Activated CD8-positive, alpha-beta memory T cell treated with anti-CD3 and anti-CD28 coated beads, Interleukin-2, amount 10 ng/mL, durations not matched to agents 7 days and 5 days (primary cell): ENCODE measurements around the gene CCDC69. TPM values are rescaled to one million over a fixed set of nuclear protein-coding genes. Genes with fewer than 3 reads are reported as not detected.

Experiments
- ATAC-seq: fragments of 150-1000 bp; cut with Tn5 transposase; one replicate; pipeline ENCODE4 v1.10.0; 2021; ENCODE audit warnings: moderate library complexity
- CTCF ChIA-PET: fragments of 350-600 bp; sonication (Branson Sonifier 250); formaldehyde crosslinking; loops from one replicate; lab custom pipeline; 2021; ENCODE audit warnings: antibody characterized with exemption; lab: Charles Lee
- DNase-seq: peaks from one replicate; pipeline ENCODE4 v3.0.0-alpha.2; 2020
- H3K27ac Mint-ChIP-seq: one replicate; pipeline ENCODE4 v1.8.0; 2021; ENCODE audit warnings: mild to moderate bottlenecking, mixed read lengths
- H3K27me3 Mint-ChIP-seq: one replicate; pipeline ENCODE4 v1.8.0; 2021; ENCODE audit warnings: mixed read lengths
- H3K36me3 Mint-ChIP-seq: one replicate; pipeline ENCODE4 v1.8.0; 2021; ENCODE audit warnings: mild to moderate bottlenecking, mixed read lengths
- H3K4me1 Mint-ChIP-seq: one replicate; pipeline ENCODE4 v1.8.0; 2021; ENCODE audit warnings: mixed read lengths
- H3K4me3 Mint-ChIP-seq: one replicate; pipeline ENCODE4 v1.8.0; 2021; ENCODE audit warnings: mild to moderate bottlenecking, moderate library complexity, mixed read lengths
- H3K9me3 Mint-ChIP-seq: one replicate; pipeline ENCODE4 v1.8.0; 2022; ENCODE audit warnings: low read depth, mixed read lengths
- total RNA-seq, 2 experiments: library from RNA; stranded (reverse); gene quantifications; one replicate each; pipeline ENCODE4 v1.2.3, GENCODE V29; 2021

Gene CCDC69
- total RNA-seq, 2 experiments from 2014 or later: 73.1 to 89.1 TPM

- peaks cover 62% of the 10 kb centered on the region for H3K36me3 Mint-ChIP-seq
- H3K27ac Mint-ChIP-seq: peak overlapping the region; percentile 89
- H3K4me3 Mint-ChIP-seq: peak overlapping the region; percentile 62
- ATAC-seq (peak; percentile 74), DNase-seq (peak; percentile 92)
- H3K27me3 Mint-ChIP-seq: no peaks in the 10 kb centered on the region
- peaks cover 86% of the 10 kb centered on the region for H3K4me1 Mint-ChIP-seq
- CTCF ChIA-PET: interaction anchor here (0.7 to 19.8 kb wide), 12 partner anchors 7 to 367 kb away, joined by 3 to 205 read pairs (median 4); partner anchors contain the start of gene ANXA6
- no peaks in the 10 kb centered on the region for H3K9me3 Mint-ChIP-seq
These were observed 73.2 kb downstream of the CCDC69 start for GRCh38 chr5:151150471-151151262.

DNA sequence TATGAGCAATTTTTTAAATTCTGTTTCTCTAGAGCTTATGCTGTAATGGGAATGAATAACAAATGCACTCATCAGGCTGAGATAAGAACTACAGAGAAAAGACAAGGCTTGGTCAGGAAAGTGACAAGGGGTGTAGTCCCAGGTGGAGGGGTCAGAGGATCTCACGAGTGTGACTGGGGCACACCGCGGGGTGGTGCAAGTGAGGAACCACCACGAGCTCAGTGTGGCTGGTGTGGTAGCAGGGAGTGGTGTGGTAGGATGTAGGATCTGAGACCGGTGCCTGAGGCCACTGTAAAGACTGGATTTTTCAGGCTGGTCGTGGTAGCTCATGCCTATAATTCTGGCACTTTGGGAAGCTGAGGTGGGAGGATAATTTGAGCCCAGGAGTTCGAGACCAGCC, 75.3 kb downstream of the CCDC69 start:
- ATAC-seq (peak; percentile 6), DNase-seq (peak; percentile 74)
- H3K27ac Mint-ChIP-seq: peak overlapping the region; percentile 79
- peaks cover 68% of the 10 kb centered on the region for H3K36me3 Mint-ChIP-seq
- no peaks in the 10 kb centered on the region for H3K9me3 Mint-ChIP-seq
- CTCF ChIA-PET: interaction anchor here (0.8 to 19.8 kb wide), 13 partner anchors 9 to 104 kb away, joined by 3 to 205 read pairs (median 5); partner anchors contain the start of genes ANXA6 and GM2A
- H3K27me3 Mint-ChIP-seq: no peaks in the 10 kb centered on the region
- peak overlapping the region; percentile 35 for H3K4me3 Mint-ChIP-seq
- H3K4me1 Mint-ChIP-seq: peaks cover 96% of the 10 kb centered on the region

DNA sequence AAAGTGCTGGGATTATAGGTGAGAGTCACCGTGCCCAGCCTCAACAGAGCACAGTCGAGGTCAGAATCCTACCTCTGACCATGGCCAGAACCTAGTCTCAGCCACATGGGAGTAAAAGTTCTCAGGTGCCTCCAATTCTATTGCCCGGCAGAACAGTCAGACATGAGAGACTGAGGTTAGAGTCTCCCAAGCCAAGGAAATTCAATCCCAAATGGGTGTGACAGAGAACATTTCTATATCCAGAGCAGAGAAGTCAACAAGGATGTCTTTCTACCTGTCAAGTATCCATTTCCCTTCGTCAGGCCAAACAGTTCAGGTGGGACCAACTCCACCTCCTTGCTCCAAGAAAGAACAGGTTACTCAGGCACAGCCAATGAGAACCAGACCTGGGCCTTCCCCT, 76.9 kb downstream of the CCDC69 start:
- Mint-ChIP-seq H3K36me3 (peaks cover 60% of the 10 kb centered on the region), H3K4me1 (peaks cover 96% of the 10 kb centered on the region), H3K4me3 (no peak overlapping the region), H3K27ac (peak overlapping the region; percentile 25), H3K9me3 (no peaks in the 10 kb centered on the region), H3K27me3 (no peaks in the 10 kb centered on the region)
- DNase-seq: no peak
- CTCF ChIA-PET: interaction anchor here (1.2 to 19.8 kb wide), 5 partner anchors 11 to 92 kb away, joined by 3 to 205 read pairs (median 9); partner anchors contain the start of gene ANXA6
- no peak for ATAC-seq

- ATAC-seq: no peak
- no peak overlapping the region for H3K4me3 Mint-ChIP-seq
- H3K27ac Mint-ChIP-seq: peak overlapping the region; percentile 39
- peaks cover 65% of the 10 kb centered on the region for H3K36me3 Mint-ChIP-seq
- no peaks in the 10 kb centered on the region for H3K27me3 Mint-ChIP-seq
- H3K9me3 Mint-ChIP-seq: no peaks in the 10 kb centered on the region
- CTCF ChIA-PET: interaction anchor here (1.2 to 19.8 kb wide), 5 partner anchors 12 to 48 kb away, joined by 3 to 205 read pairs (median 4); partner anchors contain the start of gene ANXA6
- DNase-seq: no peak
- peaks cover 96% of the 10 kb centered on the region for H3K4me1 Mint-ChIP-seq
These were observed 77.8 kb downstream of the CCDC69 start for GRCh38 chr5:151146061-151146460.

GRCh38 chr5:151144922-151145321, 79.0 kb downstream of the CCDC69 start:
- DNase-seq (no peak), ATAC-seq (no peak)
- H3K4me3 Mint-ChIP-seq: no peak overlapping the region
- no peaks in the 10 kb centered on the region for H3K9me3 Mint-ChIP-seq
- CTCF ChIA-PET: interaction anchor here (1.2 to 19.8 kb wide), 3 partner anchors 18 to 30 kb away, joined by 4 to 205 read pairs (median 34); no protein-coding TSS in a partner anchor
- peak overlapping the region; percentile 41 for H3K27ac Mint-ChIP-seq
- H3K36me3 Mint-ChIP-seq: peaks cover 67% of the 10 kb centered on the region
- no peaks in the 10 kb centered on the region for H3K27me3 Mint-ChIP-seq
- H3K4me1 Mint-ChIP-seq: peaks cover 95% of the 10 kb centered on the region

GRCh38 chr5:151144275-151144674, 79.6 kb downstream of the CCDC69 start:
- peaks cover 94% of the 10 kb centered on the region for H3K4me1 Mint-ChIP-seq
- no peak for DNase-seq
- CTCF ChIA-PET: interaction anchor here (0.7 to 19.8 kb wide), 4 partner anchors 17 to 49 kb away, joined by 3 to 205 read pairs (median 4); no protein-coding TSS in a partner anchor
- no peak for ATAC-seq
- no peaks in the 10 kb centered on the region for H3K27me3 Mint-ChIP-seq
- H3K27ac Mint-ChIP-seq: no peak overlapping the region
- H3K36me3 Mint-ChIP-seq: peaks cover 69% of the 10 kb centered on the region
- no peak overlapping the region for H3K4me3 Mint-ChIP-seq
- no peaks in the 10 kb centered on the region for H3K9me3 Mint-ChIP-seq

DNA sequence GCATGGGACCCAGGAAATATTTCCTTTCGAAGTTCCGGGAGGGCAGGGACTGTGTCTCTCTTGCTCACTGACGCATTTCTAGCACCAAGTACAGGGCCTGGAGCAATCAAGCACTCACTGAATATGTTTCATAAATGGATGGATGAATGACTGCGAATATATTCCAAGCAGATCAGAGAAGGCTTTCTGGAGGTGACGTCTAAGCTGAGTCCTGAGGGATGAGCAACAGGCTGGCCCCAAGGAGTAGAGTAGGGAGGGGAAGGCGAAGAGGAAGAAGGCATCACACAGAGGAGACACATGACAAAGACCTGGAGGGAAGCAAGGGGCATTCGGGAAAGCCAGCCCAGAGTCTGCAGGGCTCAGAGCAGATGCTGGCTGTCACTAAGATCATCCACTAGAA, 80.2 kb downstream of the CCDC69 start:
- H3K9me3 Mint-ChIP-seq: no peaks in the 10 kb centered on the region
- H3K36me3 Mint-ChIP-seq: peaks cover 71% of the 10 kb centered on the region
- peaks cover 95% of the 10 kb centered on the region for H3K4me1 Mint-ChIP-seq
- CTCF ChIA-PET: interaction anchor here (1.3 to 19.8 kb wide), 5 partner anchors 13 to 50 kb away, joined by 3 to 205 read pairs (median 5); no protein-coding TSS in a partner anchor
- ATAC-seq (no peak), DNase-seq (no peak)
- no peak overlapping the region for H3K4me3 Mint-ChIP-seq
- H3K27me3 Mint-ChIP-seq: no peaks in the 10 kb centered on the region
- H3K27ac Mint-ChIP-seq: peak overlapping the region; percentile 2

DNA sequence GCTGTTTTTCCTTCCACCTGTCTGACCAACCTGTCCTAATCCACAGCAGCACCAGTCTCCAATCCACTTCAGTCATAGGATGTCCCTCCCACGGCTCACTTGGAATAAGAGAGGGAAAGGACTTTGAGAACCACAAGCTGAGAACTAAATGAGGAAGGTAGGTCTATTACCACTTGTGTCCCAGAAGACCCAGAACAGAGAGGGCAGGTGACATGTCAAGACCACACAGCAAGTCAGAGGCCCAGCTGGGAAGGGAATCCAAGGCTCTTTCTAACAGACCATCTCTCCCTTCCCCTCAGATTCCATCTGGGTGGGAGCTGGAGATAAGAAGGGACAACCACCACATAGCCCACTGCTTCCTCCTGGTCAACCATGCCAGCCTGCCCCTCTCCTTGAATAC, 81.0 kb downstream of the CCDC69 start:
- H3K27ac Mint-ChIP-seq: peak overlapping the region; percentile 15
- H3K4me3 Mint-ChIP-seq: no peak overlapping the region
- peaks cover 95% of the 10 kb centered on the region for H3K4me1 Mint-ChIP-seq
- no peaks in the 10 kb centered on the region for H3K27me3 Mint-ChIP-seq
- DNase-seq (no peak), ATAC-seq (no peak)
- CTCF ChIA-PET: interaction anchor here (1.0 to 19.8 kb wide), 9 partner anchors 8 to 100 kb away, joined by 3 to 205 read pairs (median 3); no protein-coding TSS in a partner anchor
- peaks cover 71% of the 10 kb centered on the region for H3K36me3 Mint-ChIP-seq
- H3K9me3 Mint-ChIP-seq: no peaks in the 10 kb centered on the region

DNA sequence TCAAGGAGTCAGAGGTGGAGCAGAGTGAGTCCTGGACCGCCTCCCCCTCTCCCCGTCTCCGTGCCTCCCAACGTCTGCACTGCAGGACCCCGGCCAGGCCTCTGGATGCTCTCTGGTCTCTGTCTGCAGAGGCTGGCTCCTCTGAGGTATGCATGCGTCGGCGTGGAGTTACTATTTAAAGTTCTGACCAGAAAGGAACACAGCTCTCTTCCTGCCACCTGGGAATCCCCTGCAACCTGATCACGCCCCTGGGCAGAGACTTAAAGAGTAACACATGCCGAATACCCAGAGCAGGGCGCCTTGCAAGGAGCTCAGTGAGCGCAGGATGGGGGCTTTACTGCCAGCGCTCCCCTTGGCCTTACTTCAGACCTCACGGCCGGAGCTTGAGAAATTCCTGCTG, 82.4 kb downstream of the CCDC69 start:
- Mint-ChIP-seq H3K27me3 (no peaks in the 10 kb centered on the region), H3K9me3 (no peaks in the 10 kb centered on the region), H3K4me3 (peak overlapping the region; percentile 46), H3K36me3 (peaks cover 75% of the 10 kb centered on the region), H3K4me1 (peaks cover 93% of the 10 kb centered on the region), H3K27ac (peak overlapping the region; percentile 72)
- CTCF ChIA-PET: interaction anchor here (0.9 to 19.8 kb wide), 17 partner anchors 10 to 109 kb away, joined by 3 to 205 read pairs (median 4); partner anchors contain the start of genes ANXA6 and CCDC69
- DNase-seq: peak; percentile 77
- ATAC-seq: peak; percentile 78

GRCh38 chr5:151140686-151141459, 83.0 kb downstream of the CCDC69 start:
- peak overlapping the region; percentile 72 for H3K27ac Mint-ChIP-seq
- DNase-seq (no peak), ATAC-seq (no peak)
- no peaks in the 10 kb centered on the region for H3K9me3 Mint-ChIP-seq
- H3K4me1 Mint-ChIP-seq: peaks cover 86% of the 10 kb centered on the region
- peak overlapping the region; percentile 46 for H3K4me3 Mint-ChIP-seq
- CTCF ChIA-PET: interaction anchor here (1.0 to 19.8 kb wide), 11 partner anchors 10 to 97 kb away, joined by 3 to 205 read pairs (median 4); partner anchors contain the start of gene ANXA6
- no peaks in the 10 kb centered on the region for H3K27me3 Mint-ChIP-seq
- peaks cover 74% of the 10 kb centered on the region for H3K36me3 Mint-ChIP-seq

GRCh38 chr5:151139646-151140045, 84.2 kb downstream of the CCDC69 start:
- ATAC-seq: no peak
- H3K27me3 Mint-ChIP-seq: no peaks in the 10 kb centered on the region
- H3K36me3 Mint-ChIP-seq: peaks cover 74% of the 10 kb centered on the region
- CTCF ChIA-PET: interaction anchor here (0.8 to 19.8 kb wide), 5 partner anchors 9 to 113 kb away, joined by 3 to 205 read pairs (median 16); partner anchors contain the start of gene GM2A
- H3K27ac Mint-ChIP-seq: peak overlapping the region; percentile 65
- H3K4me1 Mint-ChIP-seq: peaks cover 76% of the 10 kb centered on the region
- no peaks in the 10 kb centered on the region for H3K9me3 Mint-ChIP-seq
- H3K4me3 Mint-ChIP-seq: no peak overlapping the region
- no peak for DNase-seq

GRCh38 chr5:151139015-151139414, 84.9 kb downstream of the CCDC69 start:
- Mint-ChIP-seq H3K4me3 (no peak overlapping the region), H3K27ac (peak overlapping the region; percentile 70), H3K36me3 (peaks cover 73% of the 10 kb centered on the region), H3K9me3 (no peaks in the 10 kb centered on the region), H3K4me1 (peaks cover 69% of the 10 kb centered on the region), H3K27me3 (no peaks in the 10 kb centered on the region)
- CTCF ChIA-PET: interaction anchor here (0.8 to 19.8 kb wide), 4 partner anchors 10 to 114 kb away, joined by 3 to 205 read pairs (median 22); partner anchors contain the start of gene GM2A
- no peak for DNase-seq
- ATAC-seq: peak; percentile 35
